GM18873 (cell line): Measurements from ENCODE around the gene TXNDC17.
"Not testable (repeated sequence)": the region's sequence is repeated elsewhere in the genome, so short reads cannot be mapped to it uniquely, and the experiment has no call there.

ENCODE experiments used
- ATAC-seq: cut with Tn5 transposase; IDR thresholded peaks from one replicate; pipeline ENCODE4 v1.9.1; 2021; ENCODE audit warnings: mild to moderate bottlenecking, moderate library complexity, moderate number of reproducible peaks; ENCODE audit not compliant: unreplicated experiment, low FRiP score

The TXNDC17 gene

GRCh38 chr17:6640536-6641246 lies at the start of gene TXNDC17, which contains the start of gene KIAA0753:
TXNDC17 (plus strand) TSS chr17:6641060; CDS start chr17:6641083, 23 bp downstream.
KIAA0753 (minus strand) TSS chr17:6640711; CDS start chr17:6635103, 5,608 bp downstream.
- ATAC-seq = peak; percentile 70

- no peak for ATAC-seq
These were observed 49.2 kb upstream of the TXNDC17 start for GRCh38 chr17:6591599-6592158.

GRCh38 chr17:6592173-6592572 lies 48.7 kb upstream of the TXNDC17 start:
- ATAC-seq = no peak

GRCh38 chr17:6593371-6593770 lies 47.5 kb upstream of the TXNDC17 start:
- ATAC-seq = not testable (repeated sequence)

- ATAC-seq = no peak
These were observed 44.8 kb upstream of the TXNDC17 start for GRCh38 chr17:6596081-6596480.

- ATAC-seq = no peak
These were observed 44.3 kb upstream of the TXNDC17 start for GRCh38 chr17:6596511-6596910.

GRCh38 chr17:6596941-6597340 lies 43.9 kb upstream of the TXNDC17 start:
- no peak for ATAC-seq

- no peak for ATAC-seq
These were observed 43.1 kb upstream of the TXNDC17 start for GRCh38 chr17:6597727-6598126.

GRCh38 chr17:6599364-6599763 lies 41.5 kb upstream of the TXNDC17 start:
- no peak for ATAC-seq

GRCh38 chr17:6602141-6602540 lies 38.7 kb upstream of the TXNDC17 start:
- no peak for ATAC-seq

GRCh38 chr17:6603744-6604325 lies 37.0 kb upstream of the TXNDC17 start:
- ATAC-seq = no peak

GRCh38 chr17:6605142-6605541 lies 35.7 kb upstream of the TXNDC17 start:
- no peak for ATAC-seq

- ATAC-seq = no peak
These were observed 32.5 kb upstream of the TXNDC17 start for GRCh38 chr17:6608321-6608720.

- ATAC-seq = no peak
These were observed 30.8 kb upstream of the TXNDC17 start for GRCh38 chr17:6610011-6610410.

- no peak for ATAC-seq
These were observed 29.6 kb upstream of the TXNDC17 start for GRCh38 chr17:6611231-6611630.

- ATAC-seq = no peak
These were observed 16.9 kb upstream of the TXNDC17 start for GRCh38 chr17:6623941-6624340.

- ATAC-seq = no peak
These were observed 14.2 kb upstream of the TXNDC17 start for GRCh38 chr17:6626616-6627015.

GRCh38 chr17:6627019-6627418 lies 13.8 kb upstream of the TXNDC17 start:
- ATAC-seq = no peak

- no peak for ATAC-seq
These were observed 10.5 kb upstream of the TXNDC17 start for GRCh38 chr17:6630390-6630789.

- ATAC-seq = no peak
These were observed 8.3 kb upstream of the TXNDC17 start for GRCh38 chr17:6632530-6632929.

- ATAC-seq = no peak
These were observed 7.6 kb upstream of the TXNDC17 start for GRCh38 chr17:6633263-6633662.

- ATAC-seq = no peak
These were observed 4.8 kb upstream of the TXNDC17 start for GRCh38 chr17:6636105-6636504.
